Rectal smooth muscle tissue (tissue), 1 donor: ENCODE results near the gene FMN1.

ENCODE experiments used
- H3K27ac ChIP-seq: one replicate; pipeline ENCODE4 v1.7.0; 2013; ENCODE audit warnings: low read depth, low read length, inconsistent platforms
- H3K27me3 ChIP-seq: one replicate; pipeline ENCODE4 v1.7.0; 2013; ENCODE audit warnings: low read length; ENCODE audit not compliant: control insufficient read depth, insufficient read depth
- H3K36me3 ChIP-seq: one replicate; pipeline ENCODE4 v1.7.0; 2013; ENCODE audit warnings: low read length; ENCODE audit not compliant: control insufficient read depth, insufficient read depth
- H3K4me1 ChIP-seq: one replicate; pipeline ENCODE4 v1.7.0; 2013; ENCODE audit warnings: low read length; ENCODE audit not compliant: control insufficient read depth, insufficient read depth
- H3K4me3 ChIP-seq: one replicate; pipeline ENCODE4 v1.7.0; 2013; ENCODE audit warnings: low read length
- H3K9ac ChIP-seq: one replicate; pipeline ENCODE4 v1.7.0; 2013; ENCODE audit warnings: low read length

Gene FMN1

DNA sequence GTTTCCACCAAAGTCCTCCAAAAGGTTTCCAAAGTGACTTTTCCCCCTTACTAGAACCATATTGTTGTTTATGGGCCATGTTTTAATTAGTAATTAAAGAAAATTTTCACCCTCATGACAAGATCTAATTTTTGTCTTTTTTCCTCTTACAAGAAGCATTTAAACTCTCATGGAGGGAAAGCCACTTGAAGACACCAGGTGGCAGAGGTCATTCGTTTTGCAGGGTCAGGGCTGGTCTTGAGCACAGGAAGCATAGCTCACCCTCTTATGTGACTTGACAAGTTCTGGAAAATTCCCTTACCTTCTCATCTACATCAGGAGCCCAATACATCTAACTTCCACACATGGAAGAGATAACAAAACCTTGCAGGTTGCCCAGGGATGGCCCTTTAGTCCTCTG lies 313.0 kb downstream of the FMN1 start:
- Histone ChIP-seq H3K9ac (no peak overlapping the region), H3K27me3 (no peaks in the 10 kb centered on the region), H3K4me3 (no peak overlapping the region), H3K4me1 (peaks cover 22% of the 10 kb centered on the region), H3K27ac (no peak overlapping the region), H3K36me3 (no peaks in the 10 kb centered on the region)

DNA sequence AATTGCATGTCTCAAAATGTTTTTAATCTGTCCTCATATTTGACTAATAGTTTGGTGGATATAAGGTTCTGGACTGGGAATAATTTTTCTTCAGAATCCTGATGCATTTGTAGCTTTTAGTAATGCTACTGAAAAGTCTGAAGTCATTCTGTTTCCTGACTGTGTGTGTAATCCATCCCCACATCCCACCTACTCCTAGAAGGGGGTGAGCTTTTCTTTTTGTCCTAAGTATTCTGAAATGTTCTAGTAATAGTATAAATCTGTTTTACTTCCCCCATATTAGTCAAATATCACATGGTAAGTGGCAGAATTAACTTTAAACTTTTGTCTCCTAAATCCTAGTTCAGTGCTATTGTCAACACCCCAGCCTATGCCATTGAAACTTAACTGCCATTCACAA lies 313.9 kb downstream of the FMN1 start:
- no peak overlapping the region for H3K27ac ChIP-seq
- no peak overlapping the region for H3K9ac ChIP-seq
- peaks cover 22% of the 10 kb centered on the region for H3K4me1 ChIP-seq
- H3K4me3 ChIP-seq, result no peak overlapping the region
- H3K27me3 ChIP-seq, result no peaks in the 10 kb centered on the region
- no peaks in the 10 kb centered on the region for H3K36me3 ChIP-seq

DNA sequence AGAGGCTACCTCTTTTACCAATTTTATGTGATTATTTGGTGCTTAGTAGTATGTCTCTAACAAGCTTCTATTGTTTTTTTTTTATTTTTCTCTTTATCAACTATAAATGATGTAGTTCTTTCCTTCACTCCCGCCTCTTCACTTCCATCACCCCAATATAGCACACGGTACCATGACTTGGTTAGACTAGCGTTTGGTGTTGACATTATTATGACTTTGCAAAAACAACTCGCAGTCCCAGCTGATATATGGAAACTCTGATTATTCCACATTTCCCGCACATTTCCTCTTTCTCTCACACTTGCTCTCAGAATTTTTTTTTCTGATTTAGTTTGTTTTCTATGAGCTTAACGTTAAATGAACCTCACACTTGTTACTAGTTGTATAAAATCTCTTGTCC lies 314.5 kb downstream of the FMN1 start:
- no peak overlapping the region for H3K27ac ChIP-seq

DNA sequence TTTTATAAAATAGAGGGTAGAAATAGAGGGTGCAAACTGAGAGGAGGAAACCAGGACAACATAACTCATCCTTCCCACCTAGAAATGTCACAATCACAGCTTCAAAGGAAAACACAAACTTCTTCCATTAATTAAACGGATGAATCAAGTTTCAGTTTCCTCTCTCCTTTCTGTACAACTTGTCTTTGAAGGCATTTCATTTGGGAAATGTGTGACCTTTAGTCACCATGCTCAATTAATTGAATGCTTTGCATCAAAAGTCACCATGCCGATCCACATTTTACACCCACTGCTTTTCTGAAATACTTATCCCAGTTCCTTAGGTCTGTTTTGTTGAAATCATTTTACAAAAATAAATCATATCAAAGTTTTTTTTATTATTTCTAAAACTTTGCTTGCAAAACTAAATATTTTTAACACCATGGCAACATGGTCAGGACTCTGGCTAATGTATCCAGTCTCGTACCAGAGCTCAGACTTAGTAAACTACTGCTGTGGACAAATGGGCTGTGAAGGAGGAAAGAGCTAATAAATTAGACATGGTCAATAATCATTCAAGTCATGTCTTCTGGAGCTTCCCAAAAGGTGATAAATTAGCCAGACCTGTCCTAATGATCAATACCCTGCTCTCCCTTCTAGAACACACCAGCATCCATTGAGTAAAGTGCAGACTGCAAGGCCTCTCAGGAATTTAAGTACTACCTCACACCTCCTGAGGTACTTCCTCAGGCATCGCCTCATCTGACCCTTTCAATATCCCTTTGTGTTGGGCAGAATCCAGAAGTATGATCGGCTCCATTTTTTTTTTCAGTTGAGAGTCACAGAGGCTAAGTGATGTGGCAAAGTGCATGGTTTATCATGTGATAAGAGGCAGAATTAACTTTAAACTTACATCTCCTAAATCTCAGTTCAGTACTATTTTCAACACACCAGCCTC lies 315.4 kb downstream of the FMN1 start:
- Histone ChIP-seq H3K27ac (peak overlapping the region; percentile 54), H3K4me3 (no peak overlapping the region), H3K9ac (no peak overlapping the region), H3K27me3 (no peaks in the 10 kb centered on the region), H3K36me3 (no peaks in the 10 kb centered on the region), H3K4me1 (peaks cover 16% of the 10 kb centered on the region)

More for the DNA sequence above, 314.5 kb downstream of the FMN1 start:
- H3K4me3 ChIP-seq, result no peak overlapping the region
- H3K27me3 ChIP-seq, result no peaks in the 10 kb centered on the region
- H3K4me1 ChIP-seq, result peaks cover 22% of the 10 kb centered on the region
- H3K9ac ChIP-seq, result no peak overlapping the region
- no peaks in the 10 kb centered on the region for H3K36me3 ChIP-seq

DNA sequence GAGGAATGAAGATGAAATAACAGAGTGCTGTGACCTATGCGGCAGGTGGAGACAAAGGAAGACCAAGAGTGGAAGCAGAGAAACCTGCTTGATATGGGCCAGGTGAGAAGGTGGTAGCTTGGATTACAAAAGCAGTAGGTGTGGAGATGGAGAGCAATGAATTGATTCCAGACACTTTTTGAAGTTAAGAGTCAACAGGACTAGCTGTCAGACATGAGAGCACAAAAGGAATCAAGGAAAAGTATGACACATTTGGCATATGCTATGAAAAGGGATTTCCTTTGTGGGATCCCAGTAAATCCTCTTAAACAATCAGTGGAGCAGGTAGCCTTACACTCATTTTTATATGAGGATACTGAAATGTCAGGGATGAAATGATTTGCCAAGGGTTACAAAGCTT lies 316.2 kb downstream of the FMN1 start:
- Histone ChIP-seq H3K27ac (peak overlapping the region; percentile 50), H3K4me1 (peaks cover 16% of the 10 kb centered on the region), H3K4me3 (no peak overlapping the region), H3K36me3 (no peaks in the 10 kb centered on the region), H3K9ac (no peak overlapping the region), H3K27me3 (no peaks in the 10 kb centered on the region)

DNA sequence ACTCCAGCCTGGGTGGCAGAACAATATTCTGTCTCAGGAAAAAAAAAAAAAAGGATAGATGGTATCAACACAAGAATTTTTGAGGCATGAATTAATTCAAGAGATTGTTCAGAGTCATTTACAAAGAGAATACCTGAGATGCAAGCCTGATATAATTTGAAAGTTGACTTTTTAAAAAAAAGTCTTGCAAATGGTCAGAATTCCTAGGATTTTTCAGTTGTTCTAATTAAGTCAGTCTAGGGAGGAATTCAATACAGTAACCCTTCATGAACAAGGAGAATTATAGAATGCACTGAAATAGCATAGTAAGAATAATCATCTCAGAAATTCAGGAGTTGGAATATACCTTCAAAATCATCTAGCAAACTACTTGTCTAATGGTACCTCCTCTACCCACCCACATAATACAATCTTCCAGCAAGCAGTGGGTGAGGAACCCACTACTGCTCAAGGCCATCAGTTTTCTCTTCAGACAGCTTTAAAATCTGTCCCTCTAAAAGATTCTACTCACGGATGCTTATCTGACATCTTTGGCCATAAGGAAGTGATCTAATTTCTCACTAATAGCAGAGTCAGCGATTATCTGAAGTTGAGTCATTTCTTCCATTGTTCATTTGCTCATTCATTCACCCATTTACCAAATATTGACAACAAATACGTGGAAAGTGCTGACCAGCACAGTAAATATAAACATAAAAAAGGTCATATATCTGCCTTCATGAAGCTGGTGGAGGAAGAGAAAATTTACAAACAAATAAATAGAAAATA lies 317.1 kb downstream of the FMN1 start:
- no peaks in the 10 kb centered on the region for H3K27me3 ChIP-seq
- no peak overlapping the region for H3K9ac ChIP-seq
- H3K4me1 ChIP-seq, result peaks cover 19% of the 10 kb centered on the region
- no peak overlapping the region for H3K27ac ChIP-seq
- no peak overlapping the region for H3K4me3 ChIP-seq
- H3K36me3 ChIP-seq, result no peaks in the 10 kb centered on the region

DNA sequence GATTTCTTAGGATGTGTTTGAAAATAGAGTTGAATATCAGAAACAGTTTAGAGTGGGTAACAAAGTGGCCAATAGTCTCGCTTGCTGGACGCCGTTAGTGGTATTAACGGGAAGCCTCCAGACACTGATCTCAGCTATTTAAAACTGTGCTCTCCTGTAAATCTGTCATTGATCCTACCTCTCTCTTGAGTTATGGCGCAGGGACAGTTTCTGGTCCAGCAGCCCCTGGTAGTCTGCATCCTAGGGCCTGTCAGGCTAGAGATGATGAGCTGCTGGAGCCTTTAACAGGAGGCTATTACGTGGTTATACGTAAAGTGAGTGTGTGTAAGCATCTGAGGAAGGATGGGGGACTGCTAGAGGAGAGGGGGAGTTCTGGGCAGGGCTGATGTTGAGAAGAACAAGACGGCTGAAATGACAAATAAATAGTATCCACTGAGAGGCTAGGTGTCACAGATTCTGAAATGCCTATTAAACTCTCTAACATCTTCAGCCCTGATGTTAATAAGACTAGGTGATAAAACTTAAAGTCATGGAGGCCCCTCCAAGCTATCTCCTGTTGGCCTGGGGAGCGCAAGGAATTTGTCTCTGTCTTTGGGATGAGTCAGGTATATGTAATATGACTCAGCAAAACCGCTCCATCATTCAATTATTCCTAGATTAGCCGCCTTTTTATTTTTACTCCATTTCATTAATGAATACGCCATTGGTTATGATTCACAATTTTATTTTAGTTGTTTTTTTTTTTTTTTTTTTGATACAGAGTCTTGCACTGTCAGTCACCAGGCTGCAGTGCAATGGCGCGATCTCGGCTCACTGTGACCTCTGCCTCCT lies 321.0 kb downstream of the FMN1 start:
- Histone ChIP-seq H3K27ac (peak overlapping the region; percentile 45), H3K4me1 (peaks cover 14% of the 10 kb centered on the region), H3K4me3 (no peak overlapping the region), H3K27me3 (no peaks in the 10 kb centered on the region), H3K36me3 (no peaks in the 10 kb centered on the region), H3K9ac (no peak overlapping the region)

DNA sequence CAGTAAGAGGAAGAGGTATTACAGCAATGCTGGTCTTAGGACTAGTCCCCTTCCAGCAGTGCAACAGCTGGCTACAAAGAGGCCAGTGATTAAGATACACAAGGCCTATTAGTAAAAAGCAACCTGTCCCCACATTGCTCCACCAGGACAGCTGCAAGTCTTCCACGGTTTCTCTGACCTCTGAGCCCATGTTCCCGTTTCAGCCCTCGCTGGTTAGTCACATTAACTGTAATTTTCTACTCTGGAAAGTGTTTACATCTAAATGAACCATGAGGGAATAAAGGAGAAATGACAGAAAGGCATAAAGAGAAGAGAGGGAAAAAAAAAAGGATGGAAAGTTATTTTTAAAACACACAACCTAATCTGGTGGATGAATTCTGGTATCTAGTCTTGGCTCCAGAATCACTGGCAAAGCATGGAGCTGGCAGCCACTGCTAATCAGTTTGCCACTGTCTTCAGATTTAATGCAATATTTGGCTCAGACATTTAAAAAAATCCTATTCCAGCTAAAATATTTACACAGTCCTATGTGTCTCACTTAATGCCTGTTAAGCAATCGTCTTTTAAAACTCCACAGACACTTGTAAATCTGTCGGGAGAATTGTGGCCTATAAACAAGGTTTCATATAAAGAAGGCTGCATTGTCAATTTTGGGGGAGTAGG lies 321.8 kb downstream of the FMN1 start:
- H3K4me1 ChIP-seq, result peaks cover 8% of the 10 kb centered on the region
- H3K27ac ChIP-seq, result peak overlapping the region; percentile 45

DNA sequence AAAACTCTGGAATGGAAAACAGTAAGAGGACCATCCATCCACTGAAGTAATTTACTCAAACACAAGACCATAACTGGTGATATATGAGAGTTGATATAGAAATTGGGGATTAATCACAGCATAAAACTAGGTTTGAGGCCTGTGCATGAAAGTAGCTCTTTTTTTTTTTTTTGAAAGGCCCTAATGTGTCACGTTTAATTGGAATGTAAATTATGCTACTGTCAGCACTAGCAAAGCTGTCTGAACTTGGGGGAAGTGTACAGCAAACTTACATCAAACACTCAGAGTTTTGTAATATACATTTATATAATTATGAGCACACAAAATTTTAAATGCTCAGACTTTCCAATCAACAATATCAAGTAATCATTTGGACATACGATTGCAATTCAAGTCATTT lies 322.6 kb downstream of the FMN1 start:
- no peak overlapping the region for H3K9ac ChIP-seq
- no peaks in the 10 kb centered on the region for H3K36me3 ChIP-seq
- no peak overlapping the region for H3K4me3 ChIP-seq
- H3K27me3 ChIP-seq, result no peaks in the 10 kb centered on the region
- H3K4me1 ChIP-seq, result peaks cover 8% of the 10 kb centered on the region
- peak overlapping the region; percentile 45 for H3K27ac ChIP-seq

More for the DNA sequence above, 321.8 kb downstream of the FMN1 start:
- Histone ChIP-seq H3K4me3 (no peak overlapping the region), H3K36me3 (no peaks in the 10 kb centered on the region), H3K27me3 (no peaks in the 10 kb centered on the region), H3K9ac (no peak overlapping the region)

DNA sequence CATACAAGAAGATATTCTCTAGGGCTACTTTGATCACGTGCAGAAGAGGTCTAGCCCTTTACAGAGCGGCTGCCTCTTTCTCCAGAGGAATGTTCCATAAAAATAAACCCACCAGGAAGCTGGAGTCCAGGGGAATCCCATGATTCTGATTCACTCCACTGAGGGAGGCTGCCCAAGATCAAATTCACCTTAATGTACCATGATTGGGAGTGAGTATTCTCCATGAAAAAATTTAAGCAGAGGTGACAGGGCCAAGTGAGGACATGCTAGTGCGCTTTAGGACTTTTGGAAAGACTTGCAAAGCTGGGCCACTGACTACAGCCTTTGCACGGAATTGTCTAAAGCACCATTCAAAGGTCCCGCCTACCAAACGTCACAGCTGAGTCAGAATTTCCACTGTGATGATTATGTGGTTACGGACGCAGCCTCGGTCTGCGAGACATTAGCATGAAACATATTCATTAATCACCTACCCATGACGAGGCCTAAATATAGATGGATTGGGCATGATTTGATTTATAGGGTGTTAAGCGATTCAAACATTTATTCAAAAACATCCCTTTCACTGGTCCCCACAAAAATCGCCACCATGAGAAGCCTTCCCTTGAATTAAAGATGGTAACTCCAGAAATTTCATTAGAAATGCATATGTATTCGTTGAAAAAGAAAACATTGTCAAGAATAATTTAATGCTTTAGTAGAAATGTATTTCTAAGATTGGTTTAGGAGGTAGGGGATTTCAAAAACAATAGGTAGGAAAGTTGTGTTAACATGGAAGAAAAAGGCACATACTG lies 324.1 kb downstream of the FMN1 start:
- peaks cover 8% of the 10 kb centered on the region for H3K4me1 ChIP-seq
- H3K9ac ChIP-seq, result no peak overlapping the region

DNA sequence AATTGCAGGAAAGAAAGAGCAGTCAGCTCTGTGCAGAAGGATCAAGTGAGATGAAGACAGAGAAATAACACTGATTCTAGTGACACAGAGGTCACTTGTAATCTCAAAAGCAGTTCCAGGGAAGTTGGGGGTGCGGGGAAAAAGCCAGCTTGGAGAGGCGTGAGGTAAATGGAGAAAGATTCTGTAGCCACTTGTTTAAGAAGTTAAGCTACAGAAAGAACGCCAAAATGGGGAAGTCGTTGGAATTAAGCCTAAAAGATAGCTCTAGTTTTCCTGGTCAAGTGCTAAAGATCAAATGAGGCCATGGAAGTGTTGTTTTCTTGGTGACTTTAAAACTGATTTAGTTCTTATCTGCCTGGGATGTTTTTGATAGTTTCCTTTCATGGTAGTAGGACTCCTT lies 324.7 kb downstream of the FMN1 start:
- Histone ChIP-seq H3K27me3 (no peaks in the 10 kb centered on the region), H3K27ac (no peak overlapping the region), H3K36me3 (no peaks in the 10 kb centered on the region), H3K4me1 (peaks cover 8% of the 10 kb centered on the region), H3K9ac (no peak overlapping the region), H3K4me3 (no peak overlapping the region)

More for the DNA sequence above, 324.1 kb downstream of the FMN1 start:
- Histone ChIP-seq H3K27me3 (no peaks in the 10 kb centered on the region), H3K27ac (no peak overlapping the region), H3K36me3 (no peaks in the 10 kb centered on the region), H3K4me3 (no peak overlapping the region)
